Lower leg skin (tissue), 3 donors: ENCODE measurements around the gene FGF18.

ENCODE experiments used
- CTCF ChIP-seq, 3 donors: fragments of 450-650 bp; IDR thresholded peaks; one replicate each; pipeline ENCODE4 v1.5.1; 2016; ENCODE audit warnings: antibody characterized with exemption in 3 of 3, mild to moderate bottlenecking in 3 of 3, moderate library complexity in 2 of 3
- POLR2A ChIP-seq, 2 donors: fragments of 450-650 bp; IDR thresholded peaks; one replicate each; pipeline ENCODE4 v1.6.1; 2016 to 2017; ENCODE audit warnings: antibody characterized with exemption in 2 of 2, mild to moderate bottlenecking in 1 of 2, moderate library complexity in 1 of 2

- TF ChIP-seq POLR2A (IDR thresholded peaks at IDR 0.05) (no peak), CTCF (IDR thresholded peaks at IDR 0.05) (no peak)
Observed at GRCh38 chr5:171449426-171449825, 30.0 kb downstream of the FGF18 start.
